Neuron (in vitro differentiated cells): ENCODE measurements around the gene SLC2A8.
A peak's percentile ranks its signal among the peaks of the same experiment; 100 is the strongest.

Source experiments
- H2AFZ ChIP-seq: one replicate; pipeline ENCODE4 v1.6.1; 2013; ENCODE audit warnings: low read depth, mild to moderate bottlenecking, inconsistent platforms, low read length, moderate library complexity
- H3K27me3 ChIP-seq: one replicate; pipeline ENCODE4 v1.6.1; 2013; ENCODE audit warnings: low read length; ENCODE audit not compliant: insufficient read depth
- H3K36me3 ChIP-seq: one replicate; pipeline ENCODE4 v1.6.1; 2013; ENCODE audit warnings: low read length; ENCODE audit not compliant: insufficient read depth
- H3K4me1 ChIP-seq: one replicate; pipeline ENCODE4 v1.6.1; 2013; ENCODE audit warnings: low read length; ENCODE audit not compliant: insufficient read depth
- H3K4me3 ChIP-seq: 2 replicates; pipeline ENCODE4 v1.5.1; 2013; ENCODE audit warnings: mild to moderate bottlenecking, low read length, moderate library complexity
- H3K9me3 ChIP-seq: one replicate; pipeline ENCODE4 v1.6.1; 2013; ENCODE audit warnings: low read length

The SLC2A8 gene

DNA sequence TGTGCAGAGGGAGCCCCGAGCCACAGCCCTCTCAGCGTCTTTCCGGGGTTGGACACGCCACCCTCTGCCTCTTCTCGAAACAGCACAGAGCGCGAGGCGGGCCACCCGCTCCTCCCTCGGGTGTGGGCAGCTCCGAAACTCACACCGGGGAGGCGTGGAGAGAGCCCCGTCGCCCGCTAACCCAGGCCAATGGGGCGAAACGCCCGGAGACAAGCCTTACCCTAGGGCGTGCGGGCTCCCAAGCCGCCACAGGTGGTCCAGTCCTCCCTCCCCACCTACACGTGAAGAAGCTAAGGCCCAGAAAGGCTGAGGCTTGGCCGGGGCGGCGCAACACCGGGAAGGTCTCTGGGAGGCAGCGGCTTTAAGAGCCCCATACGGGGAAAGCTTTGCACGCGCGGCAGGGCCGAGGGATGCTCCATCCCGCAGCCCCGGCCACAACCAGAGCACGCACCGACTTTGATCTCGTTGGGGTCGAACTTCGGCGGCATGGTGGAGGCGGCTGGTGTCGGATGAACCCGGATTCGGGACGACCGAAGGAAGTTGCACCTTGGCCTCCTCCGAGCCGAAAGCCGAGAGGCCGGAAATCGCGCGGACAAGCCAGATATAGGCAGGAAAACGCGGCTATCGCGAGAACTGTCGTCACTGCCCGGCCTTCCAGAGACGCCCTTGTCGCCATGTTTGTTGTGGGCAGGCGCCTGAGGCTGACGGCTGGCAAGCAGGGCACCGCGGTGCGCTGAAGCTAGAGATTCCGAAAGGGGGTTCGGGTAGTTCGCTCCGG, 54.0 kb downstream of the SLC2A8 start, which contains the start of the genes LRSAM1 and RPL12:
Gene LRSAM1, plus strand, starts transcription at position 681 of the 778 bp plus-strand sequence. CDS start 3,018 bp downstream, outside the sequence.
Gene RPL12, minus strand, starts transcription at position 577 of the 778 bp plus-strand sequence. Its CDS starts 89 bp downstream, at position 488.
- H3K36me3 ChIP-seq, result peaks cover 56% of the 10 kb centered on the region
- no peaks in the 10 kb centered on the region for H3K27me3 ChIP-seq
- peak within 1 kb of the TSS; percentile 85 for H3K4me3 ChIP-seq
- peaks cover 21% of the 10 kb centered on the region for H3K4me1 ChIP-seq
- peaks cover 2% of the 10 kb centered on the region for H3K9me3 ChIP-seq
- peak within 1 kb of the TSS; percentile 95 for H2AFZ ChIP-seq

DNA sequence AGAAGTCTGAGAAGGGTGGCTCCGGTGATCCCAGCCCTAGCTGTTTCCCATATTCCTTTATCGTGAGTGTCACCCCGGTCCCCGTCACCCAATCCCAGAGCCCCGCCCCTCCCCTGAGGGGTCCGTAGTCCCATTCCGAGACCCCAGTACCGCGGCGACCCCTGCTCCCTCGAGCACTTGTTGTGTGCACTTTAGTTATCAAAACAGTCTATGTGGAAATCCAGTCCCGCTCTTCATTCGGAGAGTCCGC, 54.6 kb downstream of the SLC2A8 start:
- Histone ChIP-seq H3K4me1 (peaks cover 21% of the 10 kb centered on the region), H3K36me3 (peaks cover 50% of the 10 kb centered on the region), H2AFZ (peak overlapping the region; percentile 95), H3K4me3 (peak overlapping the region; percentile 85), H3K9me3 (no peaks in the 10 kb centered on the region), H3K27me3 (no peaks in the 10 kb centered on the region)

GRCh38 chr9:127451858-127452656, 55.1 kb downstream of the SLC2A8 start:
- H3K9me3 ChIP-seq, result no peaks in the 10 kb centered on the region
- peaks cover 21% of the 10 kb centered on the region for H3K4me1 ChIP-seq
- no peaks in the 10 kb centered on the region for H3K27me3 ChIP-seq
- H2AFZ ChIP-seq, result peak overlapping the region; percentile 95
- peaks cover 47% of the 10 kb centered on the region for H3K36me3 ChIP-seq
- peak overlapping the region; percentile 85 for H3K4me3 ChIP-seq

DNA sequence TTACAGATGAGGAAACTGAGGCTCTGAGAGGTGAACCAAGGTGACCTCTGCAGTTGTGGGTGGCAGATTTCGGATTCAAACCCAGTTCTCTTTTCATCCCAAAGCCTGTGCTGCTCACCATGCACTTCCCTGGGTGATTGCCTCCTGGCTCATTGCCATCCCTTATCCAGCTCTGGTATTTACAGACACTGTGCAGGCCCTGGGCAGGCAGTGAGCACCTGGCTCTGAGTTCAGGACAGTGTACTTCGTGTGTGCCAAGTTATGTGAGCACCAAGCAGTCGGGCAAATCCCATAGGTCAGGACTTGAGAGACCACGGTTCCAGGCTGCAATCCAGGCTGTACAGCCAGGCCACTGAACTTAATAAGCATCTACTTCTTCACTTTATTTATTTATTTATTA, 55.7 kb downstream of the SLC2A8 start:
- Histone ChIP-seq H3K27me3 (no peaks in the 10 kb centered on the region), H3K9me3 (no peaks in the 10 kb centered on the region), H3K4me3 (peak overlapping the region; percentile 85), H3K4me1 (peaks cover 21% of the 10 kb centered on the region), H2AFZ (no peak overlapping the region), H3K36me3 (peaks cover 47% of the 10 kb centered on the region)

DNA sequence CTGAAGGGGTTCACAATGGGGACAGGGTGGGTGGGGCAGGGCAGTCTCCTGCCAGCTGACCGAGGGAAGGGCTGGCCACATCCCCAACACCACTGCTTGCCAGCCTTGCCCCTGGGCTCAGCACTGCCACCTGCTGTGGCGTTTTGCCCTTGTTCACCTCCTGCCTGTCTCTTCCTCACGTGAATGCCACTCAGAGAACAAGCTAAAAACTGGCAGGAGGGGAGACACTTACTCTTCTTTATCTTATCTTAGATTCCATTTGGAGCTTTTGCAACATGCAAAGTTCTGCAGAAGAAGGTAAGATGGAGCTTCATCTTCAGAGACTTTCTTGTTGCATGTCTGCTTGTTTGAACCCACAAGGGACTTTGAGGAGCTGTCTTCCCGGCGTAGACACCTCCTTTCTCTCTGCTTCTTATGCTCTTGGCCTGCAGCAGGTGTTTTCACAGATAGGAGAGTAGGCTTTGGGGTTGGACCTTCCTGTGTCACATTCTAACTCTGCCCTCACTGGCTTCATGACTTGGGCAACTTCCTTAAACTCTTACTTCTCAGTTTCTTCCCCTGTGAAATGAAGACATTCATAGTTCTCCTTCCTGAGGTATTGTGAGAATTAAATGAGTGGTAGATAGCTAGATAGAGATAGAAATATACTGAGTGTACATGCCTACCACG, 58.5 kb downstream of the SLC2A8 start:
- Histone ChIP-seq H3K4me1 (peaks cover 5% of the 10 kb centered on the region), H3K36me3 (peaks cover 34% of the 10 kb centered on the region), H3K27me3 (no peaks in the 10 kb centered on the region), H3K4me3 (no peak overlapping the region), H3K9me3 (no peaks in the 10 kb centered on the region), H2AFZ (no peak overlapping the region)

DNA sequence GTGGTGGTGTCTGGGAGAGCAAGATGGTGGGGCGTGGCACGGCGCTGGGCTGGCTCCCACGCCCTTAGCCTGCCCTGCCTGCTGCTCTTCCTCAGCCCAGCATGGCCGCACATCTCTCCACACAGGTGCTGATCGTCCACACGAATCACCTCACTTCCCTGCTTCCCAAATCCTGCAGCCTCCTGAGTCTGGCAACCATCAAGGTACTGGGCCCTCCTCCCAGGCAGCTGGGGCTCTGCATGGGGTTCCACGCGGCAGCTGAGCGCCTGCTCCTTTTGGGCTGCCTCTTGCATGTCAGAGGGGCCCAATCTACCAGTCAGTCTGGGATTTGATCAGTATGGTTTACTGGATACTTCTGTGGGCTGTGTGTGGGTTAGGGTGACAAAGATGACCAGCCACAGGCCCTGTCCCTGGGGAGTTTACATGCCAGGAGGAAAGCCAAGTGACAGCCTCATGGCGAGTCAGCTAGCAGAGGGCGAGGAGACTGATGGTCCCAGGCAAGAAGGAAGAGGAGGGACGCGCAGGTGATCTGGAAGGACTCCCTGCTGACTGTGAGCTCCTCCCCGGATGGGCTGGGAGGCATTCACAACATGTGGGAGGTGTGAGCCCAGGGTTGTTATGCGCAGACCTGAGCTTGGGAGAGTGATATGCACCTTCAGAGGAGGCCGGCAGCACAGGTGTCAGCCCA, 60.4 kb downstream of the SLC2A8 start:
- Histone ChIP-seq H3K36me3 (peaks cover 48% of the 10 kb centered on the region), H3K27me3 (no peaks in the 10 kb centered on the region), H3K9me3 (no peaks in the 10 kb centered on the region), H3K4me1 (peaks cover 2% of the 10 kb centered on the region), H3K4me3 (no peak overlapping the region), H2AFZ (no peak overlapping the region)
